A549 (cell line): ENCODE results near the gene CERK.

ENCODE experiments used
- CBX2 ChIP-seq: fragments of 200-600 bp; sonication (generic); IDR thresholded peaks from 2 replicates; pipeline ENCODE4 v1.6.1; 2016; ENCODE audit warnings: low read depth, mild to moderate bottlenecking, borderline replicate concordance
- CTCF ChIP-seq: fragments of >200 bp; sonication (Bioruptor Twin); formaldehyde crosslinking; IDR thresholded peaks from 3 replicates; pipeline ENCODE4 v1.5.1; 2016
- ELK1 ChIP-seq: fragments of 150-350 bp; IDR thresholded peaks from 2 replicates; pipeline ENCODE4 v1.6.1; 2014; ENCODE audit warnings: low read depth, mild to moderate bottlenecking, low read length
- JUN ChIP-seq, 2 experiments: fragments of >200 bp; sonication (Bioruptor Twin); formaldehyde crosslinking; IDR thresholded peaks; 2 replicates in 1 of 2; 3 replicates in 1 of 2; pipeline ENCODE4 v1.6.1; 2016 to 2017
- MAX ChIP-seq: IDR thresholded peaks from 2 replicates; pipeline ENCODE4 v1.6.1; 2012
- MYC ChIP-seq: IDR thresholded peaks from 2 replicates; pipeline ENCODE4 v1.6.1; 2012; ENCODE audit warnings: mild to moderate bottlenecking, inconsistent platforms, low read length, improper control_type of control experiment, borderline replicate concordance
- POLR2A ChIP-seq: IDR thresholded peaks from 2 replicates; pipeline ENCODE4 v1.6.1; 2012; ENCODE audit warnings: mild to moderate bottlenecking, low read length

- no peak for TF ChIP-seq CTCF
- TF ChIP-seq MAX: no peak
- no peak for TF ChIP-seq ELK1
- no peak for TF ChIP-seq POLR2A
- TF ChIP-seq MYC: no peak
- TF ChIP-seq CBX2: no peak
- TF ChIP-seq JUN (IDR thresholded peaks at IDR 0.05): no peak
These were observed 618 bp upstream of the CERK start for GRCh38 chr22:46738647-46739093.
